HUES48 (cell line): ENCODE measurements around the gene XCR1.

ENCODE experiments used
- H3K27ac ChIP-seq: one replicate; pipeline ENCODE4 v1.7.0; 2013; ENCODE audit warnings: low read depth, low read length, inconsistent platforms
- H3K27me3 ChIP-seq: 2 replicates; pipeline ENCODE4 v1.6.1; 2013; ENCODE audit warnings: mild to moderate bottlenecking, low read length; ENCODE audit not compliant: control insufficient read depth, insufficient read depth
- H3K36me3 ChIP-seq: 2 replicates; pipeline ENCODE4 v1.6.1; 2013; ENCODE audit warnings: low read length; ENCODE audit not compliant: control insufficient read depth, insufficient read depth
- H3K4me1 ChIP-seq: 2 replicates; pipeline ENCODE4 v1.6.1; 2013; ENCODE audit warnings: mild to moderate bottlenecking, low read length; ENCODE audit not compliant: control insufficient read depth, insufficient read depth
- H3K4me3 ChIP-seq: 2 replicates; pipeline ENCODE4 v1.5.1; 2013; ENCODE audit warnings: mild to moderate bottlenecking, low read depth, low read length
- H3K9ac ChIP-seq: 2 replicates; pipeline ENCODE4 v1.6.1; 2013; ENCODE audit warnings: mild to moderate bottlenecking, low read depth, low read length, moderate library complexity
- H3K9me3 ChIP-seq: 2 replicates; pipeline ENCODE4 v1.6.1; 2013; ENCODE audit warnings: low read length; ENCODE audit not compliant: control insufficient read depth, insufficient read depth

Gene XCR1

DNA sequence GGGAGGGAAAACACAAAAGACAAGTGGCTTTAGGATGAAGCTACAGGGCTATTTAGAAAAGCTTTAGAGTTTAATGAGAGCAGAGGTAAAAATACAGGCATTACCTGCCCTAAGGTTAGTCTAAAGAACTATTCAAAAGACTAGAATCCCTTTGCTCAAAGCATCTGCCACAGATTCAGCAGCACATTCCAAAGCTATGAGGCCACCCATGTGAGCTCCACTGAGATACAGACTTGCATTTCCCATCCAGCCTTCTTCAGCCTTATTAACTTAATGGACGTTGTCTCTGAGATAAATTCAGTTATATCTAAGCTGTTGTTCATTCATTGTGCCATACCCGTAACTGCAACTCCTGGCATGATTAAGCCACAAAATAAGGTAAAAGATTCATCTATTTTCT, 58.6 kb downstream of the XCR1 start:
- Histone ChIP-seq H3K4me1 (0 out of 2 replicates have a peak, but pooled peaks cover 4% of the 10 kb centered on the region), H3K27me3 (no peaks in the 10 kb centered on the region), H3K36me3 (peaks cover 99% of the 10 kb centered on the region), H3K9me3 (no peaks in the 10 kb centered on the region), H3K9ac (no peak overlapping the region), H3K27ac (no peak overlapping the region), H3K4me3 (no peak overlapping the region)

DNA sequence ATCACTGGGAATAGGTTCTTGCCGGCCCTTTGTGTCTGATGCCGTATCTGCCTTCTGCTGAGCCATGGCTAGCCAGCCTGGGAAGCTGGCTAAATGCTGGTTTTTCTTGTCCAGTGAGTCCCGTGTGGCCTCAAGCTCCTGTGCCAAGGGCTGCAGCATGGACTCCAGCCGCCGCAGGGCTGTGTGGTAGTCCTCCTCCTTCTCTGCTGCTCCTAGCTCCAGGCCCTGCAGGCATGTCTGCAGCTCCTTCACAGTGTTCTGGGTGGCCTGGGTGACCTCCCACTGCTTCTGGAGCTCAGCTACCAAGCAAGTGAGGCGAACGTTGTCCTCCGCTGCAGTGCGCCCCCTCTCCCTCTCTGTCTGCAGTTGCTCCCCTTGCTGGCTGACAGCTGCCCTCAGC, 59.1 kb downstream of the XCR1 start:
- no peak overlapping the region for H3K27ac ChIP-seq
- no peak overlapping the region for H3K9ac ChIP-seq
- H3K9me3 ChIP-seq: no peaks in the 10 kb centered on the region
- no peak overlapping the region for H3K4me3 ChIP-seq
- peaks cover 99% of the 10 kb centered on the region for H3K36me3 ChIP-seq
- no peaks in the 10 kb centered on the region for H3K27me3 ChIP-seq
- H3K4me1 ChIP-seq: 0 out of 2 replicates have a peak, but pooled peaks cover 4% of the 10 kb centered on the region

DNA sequence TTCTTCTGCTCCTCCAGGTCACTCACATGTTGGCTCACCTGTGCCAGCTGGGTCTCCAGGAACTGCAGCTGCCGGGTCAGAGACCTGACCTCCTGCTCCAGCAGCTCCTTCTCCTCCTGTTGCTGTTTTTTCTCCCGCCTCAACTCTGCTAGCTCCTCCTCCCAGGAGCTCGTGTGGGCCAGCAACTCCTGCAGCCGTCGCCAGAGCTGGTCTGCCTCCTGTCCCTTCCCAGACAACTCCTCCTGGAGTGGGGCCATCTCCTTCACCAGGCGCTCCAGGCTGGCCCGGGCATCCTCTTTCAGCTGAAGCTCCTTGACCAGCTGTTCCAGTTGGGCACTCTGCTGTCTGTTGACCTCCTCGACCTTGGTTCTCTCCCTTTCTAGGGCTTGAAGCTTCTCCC, 59.6 kb downstream of the XCR1 start:
- H3K27me3 ChIP-seq: no peaks in the 10 kb centered on the region
- 0 out of 2 replicates have a peak, but pooled peaks cover 4% of the 10 kb centered on the region for H3K4me1 ChIP-seq
- no peak overlapping the region for H3K27ac ChIP-seq
- no peak overlapping the region for H3K9ac ChIP-seq
- no peaks in the 10 kb centered on the region for H3K9me3 ChIP-seq
- H3K4me3 ChIP-seq: no peak overlapping the region
- peaks cover 99% of the 10 kb centered on the region for H3K36me3 ChIP-seq
